DOHH2 (cell line): ENCODE measurements around the gene MAN1C1.

Source experiments
- EZH2phosphoT487 ChIP-seq: fragments of 200-600 bp; sonication (generic); IDR thresholded peaks from 2 replicates; pipeline ENCODE4 v1.6.1; 2017; ENCODE audit warnings: borderline replicate concordance, mild to moderate bottlenecking, antibody characterized with exemption, low read length, moderate library complexity, mixed read lengths
- TF ChIP-seq, protein P1 (sequence below): fragments of 200-600 bp; sonication (generic); IDR thresholded peaks from one replicate; pipeline ENCODE4 v1.5.1; 2014; ENCODE audit warnings: antibody characterized with exemption, mild to moderate bottlenecking, low read depth, low read length; ENCODE audit not compliant: poor library complexity, severe bottlenecking

DNA sequence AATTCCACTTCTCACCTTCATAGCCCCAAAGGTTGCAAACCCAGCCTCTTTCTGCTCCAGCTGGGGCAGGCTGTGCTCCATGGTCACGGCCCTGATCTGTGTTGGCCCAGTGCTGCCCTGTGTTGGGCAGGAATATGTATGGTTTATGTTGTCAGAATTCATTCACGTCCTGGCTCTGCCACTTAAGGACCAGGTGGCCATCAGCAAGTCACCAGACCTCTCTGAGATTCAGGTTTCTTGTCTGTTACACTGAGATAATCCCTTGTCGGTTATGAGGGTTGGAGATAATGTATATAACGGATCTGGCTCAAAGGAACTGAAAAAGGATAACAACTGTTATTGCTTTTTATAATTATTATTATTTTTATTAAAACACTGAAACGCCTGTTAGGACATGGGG is 144.3 kb downstream of the MAN1C1 start:
- TF ChIP-seq, protein P1, sequence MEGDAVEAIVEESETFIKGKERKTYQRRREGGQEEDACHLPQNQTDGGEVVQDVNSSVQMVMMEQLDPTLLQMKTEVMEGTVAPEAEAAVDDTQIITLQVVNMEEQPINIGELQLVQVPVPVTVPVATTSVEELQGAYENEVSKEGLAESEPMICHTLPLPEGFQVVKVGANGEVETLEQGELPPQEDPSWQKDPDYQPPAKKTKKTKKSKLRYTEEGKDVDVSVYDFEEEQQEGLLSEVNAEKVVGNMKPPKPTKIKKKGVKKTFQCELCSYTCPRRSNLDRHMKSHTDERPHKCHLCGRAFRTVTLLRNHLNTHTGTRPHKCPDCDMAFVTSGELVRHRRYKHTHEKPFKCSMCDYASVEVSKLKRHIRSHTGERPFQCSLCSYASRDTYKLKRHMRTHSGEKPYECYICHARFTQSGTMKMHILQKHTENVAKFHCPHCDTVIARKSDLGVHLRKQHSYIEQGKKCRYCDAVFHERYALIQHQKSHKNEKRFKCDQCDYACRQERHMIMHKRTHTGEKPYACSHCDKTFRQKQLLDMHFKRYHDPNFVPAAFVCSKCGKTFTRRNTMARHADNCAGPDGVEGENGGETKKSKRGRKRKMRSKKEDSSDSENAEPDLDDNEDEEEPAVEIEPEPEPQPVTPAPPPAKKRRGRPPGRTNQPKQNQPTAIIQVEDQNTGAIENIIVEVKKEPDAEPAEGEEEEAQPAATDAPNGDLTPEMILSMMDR = no peak
- TF ChIP-seq EZH2phosphoT487 = no peak
